Liver (tissue), 9 donors: ENCODE measurements around the gene LHFPL3. TPM values are rescaled to one million over a fixed set of nuclear protein-coding genes. Genes with fewer than 3 reads are reported as not detected.

Source experiments
- DNase-seq: peaks from one replicate; pipeline ENCODE4 v3.0.0-alpha.2; 2017; ENCODE audit warnings: low spot score
- H3K27ac ChIP-seq, 2 donors: one replicate each; pipeline ENCODE4 v1.7.0; 2013; ENCODE audit warnings: inconsistent platforms in 2 of 2, low read length in 2 of 2, control low read depth in 1 of 2, low read depth in 1 of 2, mild to moderate bottlenecking in 1 of 2
- H3K27me3 ChIP-seq, 4 donors: one replicate each; pipeline versions ENCODE4 v1.6.1 to v1.7.0; 2013; ENCODE audit warnings: low read length in 3 of 4, inconsistent platforms in 1 of 4, mild to moderate bottlenecking in 1 of 4, moderate library complexity in 1 of 4; ENCODE audit not compliant: control insufficient read depth in 4 of 4, insufficient read depth in 4 of 4
- H3K36me3 ChIP-seq, 4 donors: one replicate each; pipeline versions ENCODE4 v1.6.1 to v1.7.0; 2013; ENCODE audit warnings: low read length in 3 of 4, mild to moderate bottlenecking in 3 of 4, low read depth in 1 of 4, moderate library complexity in 1 of 4; ENCODE audit not compliant: control insufficient read depth in 4 of 4, insufficient read depth in 3 of 4
- H3K4me1 ChIP-seq, 4 donors: one replicate each; pipeline versions ENCODE4 v1.6.1 to v1.7.0; 2013; ENCODE audit warnings: low read length in 3 of 4, mild to moderate bottlenecking in 3 of 4, moderate library complexity in 1 of 4; ENCODE audit not compliant: control insufficient read depth in 4 of 4, insufficient read depth in 4 of 4
- H3K4me3 ChIP-seq, 3 donors: one replicate each; pipeline versions ENCODE4 v1.6.1 to v1.7.0; 2013; ENCODE audit warnings: low read length in 3 of 3, control low read depth in 1 of 3, low read depth in 1 of 3, mild to moderate bottlenecking in 1 of 3
- H3K9ac ChIP-seq, 2 donors: one replicate each; pipeline ENCODE4 v1.7.0; 2013; ENCODE audit warnings: low read length in 2 of 2, mild to moderate bottlenecking in 2 of 2, moderate library complexity in 2 of 2, control low read depth in 1 of 2, low read depth in 1 of 2
- H3K9me3 ChIP-seq, 4 donors: one replicate each; pipeline versions ENCODE4 v1.6.1 to v1.7.0; 2013; ENCODE audit warnings: low read length in 3 of 4; ENCODE audit not compliant: control insufficient read depth in 4 of 4
- ATF3 ChIP-seq: IDR thresholded peaks from 2 replicates; pipeline ENCODE4 v1.6.1; 2016; ENCODE audit warnings: antibody characterized with exemption
- CTCF ChIP-seq: fragments of 150-350 bp; IDR thresholded peaks from 2 replicates; pipeline ENCODE4 v1.5.1; 2017; ENCODE audit warnings: improper control_type of control experiment, low read depth, low read length; ENCODE audit not compliant: missing input control
- EGR1 ChIP-seq, 2 donors: IDR thresholded peaks; 2 replicates each; pipeline ENCODE4 v1.6.1; 2016 to 2018; ENCODE audit warnings: antibody characterized with exemption in 2 of 2, low read depth in 2 of 2
- FOXA1 ChIP-seq: IDR thresholded peaks from 2 replicates; pipeline ENCODE4 v1.6.1; 2016; ENCODE audit warnings: antibody characterized with exemption
- FOXA2 ChIP-seq: IDR thresholded peaks from 2 replicates; pipeline ENCODE4 v1.6.1; 2016; ENCODE audit warnings: antibody characterized with exemption
- GABPA ChIP-seq, 2 donors: IDR thresholded peaks in 1 of 2; conservative IDR thresholded peaks in 1 of 2; 2 replicates each; pipeline ENCODE4 v1.6.1; 2016; ENCODE audit warnings: antibody characterized with exemption in 2 of 2, mild to moderate bottlenecking in 1 of 2, moderate library complexity in 1 of 2
- HNF4A ChIP-seq, 2 donors: conservative IDR thresholded peaks; 2 replicates each; pipeline ENCODE4 v1.6.1; 2016; ENCODE audit warnings: antibody characterized with exemption in 2 of 2, mild to moderate bottlenecking in 2 of 2
- HNF4G ChIP-seq: IDR thresholded peaks from 2 replicates; pipeline ENCODE4 v1.6.1; 2016; ENCODE audit warnings: antibody characterized with exemption
- JUND ChIP-seq, 2 donors: IDR thresholded peaks; 2 replicates each; pipeline ENCODE4 v1.6.1; 2016; ENCODE audit warnings: antibody characterized with exemption in 2 of 2
- MAX ChIP-seq: IDR thresholded peaks from 2 replicates; pipeline ENCODE4 v1.6.1; 2016; ENCODE audit warnings: antibody characterized with exemption
- NR2F2 ChIP-seq: IDR thresholded peaks from 2 replicates; pipeline ENCODE4 v1.6.1; 2016; ENCODE audit warnings: antibody characterized with exemption
- RAD21 ChIP-seq, 2 donors: IDR thresholded peaks; 2 replicates each; pipeline ENCODE4 v1.6.1; 2016; ENCODE audit warnings: antibody characterized with exemption in 2 of 2, mild to moderate bottlenecking in 2 of 2
- REST ChIP-seq: IDR thresholded peaks from 2 replicates; pipeline ENCODE4 v1.6.1; 2016; ENCODE audit warnings: antibody characterized with exemption, mild to moderate bottlenecking
- RXRA ChIP-seq, 2 donors: IDR thresholded peaks; 2 replicates each; pipeline ENCODE4 v1.6.1; 2017 to 2018; ENCODE audit warnings: antibody characterized with exemption in 2 of 2, mild to moderate bottlenecking in 1 of 2
- SP1 ChIP-seq: IDR thresholded peaks from 2 replicates; pipeline ENCODE4 v1.6.1; 2018; ENCODE audit warnings: antibody characterized with exemption, mild to moderate bottlenecking
- TAF1 ChIP-seq: conservative IDR thresholded peaks from 2 replicates; pipeline ENCODE4 v1.6.1; 2016; ENCODE audit warnings: antibody characterized with exemption, mild to moderate bottlenecking
- YY1 ChIP-seq: IDR thresholded peaks from 2 replicates; pipeline ENCODE4 v1.6.1; 2016; ENCODE audit warnings: antibody characterized with exemption, mild to moderate bottlenecking
- ZBTB33 ChIP-seq: IDR thresholded peaks from 2 replicates; pipeline ENCODE4 v1.6.1; 2016; ENCODE audit warnings: antibody characterized with exemption
- WGBS: extraction: QIAGEN DNeasy Blood & Tissue Kit; methylation state at CpG from one replicate; pipeline ENCODE4 v1.1.7; 2013; 5-methylcytosine and 5-hydroxymethylcytosine counted together
- polyA plus RNA-seq, 2 donors: library from polyadenylated mRNA; stranded (reverse) in 1 of 2; unstranded in 1 of 2; fragments of 200-250 nt in 1 of 2; fragments of >200 nt in 1 of 2; fragmentation: Nextera tagmentation in 1 of 2; extraction: Ambion mirVana in 1 of 2; gene quantifications; one replicate each; pipeline versions ENCODE4 v1.2.1 to v1.2.3, GENCODE V29; 2013 to 2015
- total RNA-seq, 2 donors: library from RNA; depleted of rRNA; stranded (reverse); fragments of >200 nt; gene quantifications; one replicate each; pipeline ENCODE4 v1.2.3, GENCODE V29; 2014
- donor health status: healthy.
- donor health status: healthy.
- donor health status: healthy.
- donor health status: healthy.
- donor health status: healthy.

Gene LHFPL3
- total and polyA plus RNA-seq, 4 donors, result not detected

- no peak for TF ChIP-seq FOXA1
- Histone ChIP-seq H3K4me1 (no peaks in the 10 kb centered on the region), H3K9me3 (no peaks in the 10 kb centered on the region), H3K9ac (no peak overlapping the region), H3K27me3 (peaks cover 0 to 4% (median 0%) of the 10 kb centered on the region in 4 donors), H3K36me3 (no peaks in the 10 kb centered on the region), H3K27ac (no peak overlapping the region), H3K4me3 (no peak overlapping the region)
- DNase-seq, result no peak
- WGBS, result 40% methylated on average over 4 of the region's 4 CpGs
Measured at GRCh38 chr7:104541897-104542296, 213.5 kb downstream of the LHFPL3 start.

GRCh38 chr7:104548861-104549260 lies 220.5 kb downstream of the LHFPL3 start:
- Histone ChIP-seq H3K4me3 (no peak overlapping the region), H3K27ac (no peak overlapping the region), H3K9ac (no peak overlapping the region), H3K9me3 (no peaks in the 10 kb centered on the region), H3K4me1 (no peaks in the 10 kb centered on the region), H3K36me3 (no peaks in the 10 kb centered on the region), H3K27me3 (peaks cover 0 to 6% (median 0%) of the 10 kb centered on the region in 4 donors)
- WGBS, result 18% methylated on average over 2 of the region's 2 CpGs
- TF ChIP-seq RAD21 (IDR thresholded peaks at IDR 0.05), result no peak
- no peak for TF ChIP-seq HNF4G
- TF ChIP-seq MAX, result no peak
- no peak for TF ChIP-seq YY1
- no peak for TF ChIP-seq CTCF
- TF ChIP-seq FOXA1, result no peak
- TF ChIP-seq ATF3, result no peak
- no peak for TF ChIP-seq GABPA (IDR thresholded peaks at IDR 0.05 in 1 of 2, conservative IDR thresholded peaks at IDR 0.05 in 1 of 2)
- TF ChIP-seq SP1, result no peak
- TF ChIP-seq HNF4A (conservative IDR thresholded peaks at IDR 0.05), result no peak
- no peak for TF ChIP-seq EGR1 (IDR thresholded peaks at IDR 0.05; ENCODE audit: low read depth in 2 of 2)
- TF ChIP-seq NR2F2, result no peak
- TF ChIP-seq ZBTB33, result no peak
- no peak for TF ChIP-seq RXRA (IDR thresholded peaks at IDR 0.05)
- no peak for TF ChIP-seq FOXA2
- no peak for TF ChIP-seq REST
- no peak for TF ChIP-seq TAF1
- no peak for TF ChIP-seq JUND (IDR thresholded peaks at IDR 0.05)
- no peak for DNase-seq
